ENCODE results near the gene SNX4. TPM values are rescaled to one million over a fixed set of nuclear protein-coding genes. Genes with fewer than 3 reads are reported as not detected.
"Not testable (repeated sequence)": the region's sequence is repeated elsewhere in the genome, so short reads cannot be mapped to it uniquely, and the experiment has no call there.

Gene SNX4
- polyA plus RNA-seq, 1 donor from 2014 or later = 22.2 TPM

- Mint-ChIP-seq H3K36me3 (peaks cover 1% of the 10 kb centered on the region), H3K27ac (no peak overlapping the region), H3K4me1 (peaks cover 0 to 4% (median 0%) of the 10 kb centered on the region in 3 donors), H3K27me3 (no peaks in the 10 kb centered on the region), H3K9me3 (no peaks in the 10 kb centered on the region), H3K4me3 (no peak overlapping the region)
Observed at GRCh38 chr3:125435231-125435630, 84.8 kb downstream of the SNX4 start.

DNA sequence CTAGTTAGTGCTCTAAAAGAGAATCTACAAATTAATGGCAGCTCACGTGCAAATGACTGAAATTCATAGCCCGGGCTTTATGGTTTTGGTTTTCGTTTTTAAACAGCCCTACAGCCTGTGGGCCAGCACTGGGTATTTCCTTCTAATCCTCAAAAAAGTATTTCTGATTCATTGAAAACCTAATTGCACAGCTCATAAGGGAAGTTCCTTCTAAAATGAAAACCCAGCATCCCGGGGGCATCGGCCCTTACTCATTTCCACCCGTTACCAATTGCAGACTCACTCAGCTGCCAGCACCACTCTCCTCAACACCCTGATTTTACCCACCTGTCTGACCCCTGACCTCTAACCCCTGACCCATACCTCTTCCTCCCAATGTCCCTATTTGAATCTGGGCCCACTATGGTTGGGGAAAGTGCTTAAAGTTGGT is 85.4 kb downstream of the SNX4 start:
- no peaks in the 10 kb centered on the region for H3K9me3 Mint-ChIP-seq

DNA sequence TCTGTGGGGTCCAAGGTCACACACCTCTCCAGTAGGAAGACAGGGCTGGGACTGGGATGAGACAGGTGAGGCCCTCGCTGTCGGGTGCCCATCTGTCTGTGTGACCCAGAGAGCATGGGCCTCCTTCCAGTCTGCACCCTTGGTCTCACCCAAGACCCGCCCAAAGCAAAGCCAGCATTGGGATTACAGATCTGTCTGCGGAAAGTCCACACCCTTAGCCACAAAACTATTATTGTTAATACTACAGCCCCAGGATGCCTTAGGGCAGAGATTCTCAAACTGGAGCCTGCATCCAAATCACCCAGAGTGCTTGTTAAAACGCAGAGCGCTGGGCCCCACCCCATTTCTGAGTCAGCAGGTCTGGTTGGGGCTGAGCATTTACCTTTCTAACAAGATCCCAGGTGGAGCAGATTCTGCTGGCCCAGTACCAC is 86.4 kb downstream of the SNX4 start:
- H3K4me1 Mint-ChIP-seq = peaks cover 0 to 4% (median 0%) of the 10 kb centered on the region in 3 donors
- no peak overlapping the region for H3K4me3 Mint-ChIP-seq
- no peaks in the 10 kb centered on the region for H3K9me3 Mint-ChIP-seq
- H3K36me3 Mint-ChIP-seq = peaks cover 1% of the 10 kb centered on the region
- no peak overlapping the region for H3K27ac Mint-ChIP-seq
- no peaks in the 10 kb centered on the region for H3K27me3 Mint-ChIP-seq

More for the DNA sequence above, 85.4 kb downstream of the SNX4 start:
- no peak overlapping the region for H3K4me3 Mint-ChIP-seq
- H3K27me3 Mint-ChIP-seq = no peaks in the 10 kb centered on the region
- peak overlapping the region in 1 of 3 donors; percentile 50 for H3K27ac Mint-ChIP-seq
- peaks cover 0 to 4% (median 0%) of the 10 kb centered on the region in 3 donors for H3K4me1 Mint-ChIP-seq
- peaks cover 1% of the 10 kb centered on the region for H3K36me3 Mint-ChIP-seq

DNA sequence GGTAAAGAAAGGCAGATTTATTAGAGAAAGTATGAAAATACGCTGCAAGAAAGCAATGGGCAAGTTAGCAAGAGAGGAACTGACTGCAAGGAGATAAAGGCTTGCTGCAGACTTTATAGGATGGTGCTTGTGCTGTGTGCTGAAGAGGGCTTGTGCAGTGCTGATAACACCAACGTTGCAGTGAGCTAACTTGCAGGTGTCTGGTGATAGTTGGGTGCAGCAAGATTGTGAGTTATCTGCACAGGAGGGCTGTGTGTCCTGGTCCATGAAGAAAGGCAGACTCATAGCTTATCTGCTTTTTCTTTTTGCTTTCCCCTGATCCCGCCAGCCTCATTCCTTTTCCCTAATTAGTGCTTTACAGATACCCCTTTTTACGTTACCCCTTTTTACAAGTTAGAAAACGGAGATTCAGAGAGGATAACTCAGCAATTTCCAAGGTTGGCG is 86.9 kb downstream of the SNX4 start:
- Mint-ChIP-seq H3K36me3 (peaks cover 1% of the 10 kb centered on the region), H3K4me1 (peaks cover 0 to 4% (median 0%) of the 10 kb centered on the region in 3 donors), H3K27me3 (no peaks in the 10 kb centered on the region), H3K9me3 (no peaks in the 10 kb centered on the region), H3K27ac (no peak overlapping the region), H3K4me3 (no peak overlapping the region)

GRCh38 chr3:125431912-125432790 is 87.9 kb downstream of the SNX4 start:
- Mint-ChIP-seq H3K9me3 (no peaks in the 10 kb centered on the region), H3K4me3 (no peak overlapping the region), H3K27me3 (no peaks in the 10 kb centered on the region), H3K36me3 (peaks cover 1% of the 10 kb centered on the region), H3K4me1 (peaks cover 0 to 4% (median 0%) of the 10 kb centered on the region in 3 donors), H3K27ac (no peak overlapping the region)

GRCh38 chr3:125431391-125431790 is 88.6 kb downstream of the SNX4 start:
- H3K27ac Mint-ChIP-seq = no peak overlapping the region
- H3K27me3 Mint-ChIP-seq = no peaks in the 10 kb centered on the region
- H3K4me3 Mint-ChIP-seq = no peak overlapping the region
- H3K36me3 Mint-ChIP-seq = peaks cover 1% of the 10 kb centered on the region
- H3K4me1 Mint-ChIP-seq = peaks cover 0 to 4% (median 0%) of the 10 kb centered on the region in 3 donors
- peaks cover 0 to 3% (median 0%) of the 10 kb centered on the region in 3 donors for H3K9me3 Mint-ChIP-seq

DNA sequence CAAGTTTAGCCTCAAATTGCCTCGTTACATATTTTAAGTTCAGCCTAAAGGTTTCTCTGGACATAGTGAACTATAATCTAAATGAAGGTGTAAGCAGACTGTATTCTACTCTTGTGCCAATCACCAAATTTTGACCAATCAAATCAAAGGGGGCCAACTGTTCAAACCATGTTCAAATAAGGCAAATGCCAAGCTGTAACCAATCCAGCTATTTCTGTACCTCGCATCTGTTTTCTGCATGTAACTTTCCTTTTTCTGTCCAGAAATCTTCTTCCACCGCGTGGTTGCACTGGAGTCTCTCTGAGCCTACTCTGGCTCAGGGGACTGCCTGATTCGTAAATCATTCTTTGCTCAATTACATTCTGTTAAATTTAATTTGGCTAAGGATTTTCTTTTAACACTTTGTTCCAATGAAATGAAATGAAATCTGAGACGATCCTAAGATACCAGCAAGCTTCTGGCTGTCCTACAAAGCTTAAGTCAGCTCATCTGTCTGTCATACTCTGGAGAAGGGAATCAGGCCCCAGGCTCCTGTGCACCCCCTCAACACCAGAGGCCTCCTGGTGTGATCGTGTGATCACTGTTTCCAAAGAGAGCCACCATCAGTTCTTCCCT is 91.7 kb downstream of the SNX4 start:
- H3K27me3 Mint-ChIP-seq = no peaks in the 10 kb centered on the region
- peaks cover under 1% of the 10 kb centered on the region for H3K36me3 Mint-ChIP-seq
- no peaks in the 10 kb centered on the region for H3K4me1 Mint-ChIP-seq
- H3K27ac Mint-ChIP-seq = no peak overlapping the region
- no peak overlapping the region for H3K4me3 Mint-ChIP-seq
- peaks cover 0 to 3% (median 0%) of the 10 kb centered on the region in 3 donors for H3K9me3 Mint-ChIP-seq

- no peaks in the 10 kb centered on the region for H3K27me3 Mint-ChIP-seq
- H3K36me3 Mint-ChIP-seq = no peaks in the 10 kb centered on the region
- no peak overlapping the region for H3K27ac Mint-ChIP-seq
- peaks cover 0 to 5% (median 0%) of the 10 kb centered on the region in 3 donors for H3K9me3 Mint-ChIP-seq
- H3K4me1 Mint-ChIP-seq = no peaks in the 10 kb centered on the region
- H3K4me3 Mint-ChIP-seq = no peak overlapping the region
Observed at GRCh38 chr3:125418306-125418705, 101.7 kb downstream of the SNX4 start.

DNA sequence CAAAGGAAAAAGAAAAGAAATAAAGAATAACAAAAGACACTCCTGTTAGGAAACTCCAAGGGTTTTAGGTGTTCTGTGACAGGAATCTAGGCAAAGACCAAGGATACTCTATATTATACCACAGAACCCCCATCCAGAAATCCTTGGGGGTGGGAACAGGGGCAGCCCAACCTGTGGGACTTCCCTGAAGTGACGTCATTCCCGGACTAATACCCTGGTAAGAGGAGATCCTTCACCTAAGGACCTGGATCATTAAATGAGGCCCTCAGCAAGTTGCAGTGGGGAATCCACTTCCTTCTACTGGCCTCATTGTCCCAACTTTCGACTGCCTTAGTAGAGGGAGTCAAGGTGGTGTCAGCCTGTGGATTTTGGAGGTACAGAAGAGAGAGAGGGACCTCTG is 103.8 kb downstream of the SNX4 start:
- no peak overlapping the region for H3K4me3 Mint-ChIP-seq
- peaks cover 4% of the 10 kb centered on the region for H3K27me3 Mint-ChIP-seq
- no peak overlapping the region for H3K27ac Mint-ChIP-seq
- H3K9me3 Mint-ChIP-seq = peaks cover 0 to 5% (median 0%) of the 10 kb centered on the region in 3 donors
- H3K36me3 Mint-ChIP-seq = no peaks in the 10 kb centered on the region
- no peaks in the 10 kb centered on the region for H3K4me1 Mint-ChIP-seq

GRCh38 chr3:125414669-125415068 is 105.3 kb downstream of the SNX4 start:
- peaks cover 4% of the 10 kb centered on the region for H3K27me3 Mint-ChIP-seq
- no peaks in the 10 kb centered on the region for H3K36me3 Mint-ChIP-seq
- no peaks in the 10 kb centered on the region for H3K4me1 Mint-ChIP-seq
- no peak overlapping the region for H3K27ac Mint-ChIP-seq
- H3K4me3 Mint-ChIP-seq = no peak overlapping the region
- H3K9me3 Mint-ChIP-seq = peaks cover 0 to 2% (median 0%) of the 10 kb centered on the region in 3 donors

DNA sequence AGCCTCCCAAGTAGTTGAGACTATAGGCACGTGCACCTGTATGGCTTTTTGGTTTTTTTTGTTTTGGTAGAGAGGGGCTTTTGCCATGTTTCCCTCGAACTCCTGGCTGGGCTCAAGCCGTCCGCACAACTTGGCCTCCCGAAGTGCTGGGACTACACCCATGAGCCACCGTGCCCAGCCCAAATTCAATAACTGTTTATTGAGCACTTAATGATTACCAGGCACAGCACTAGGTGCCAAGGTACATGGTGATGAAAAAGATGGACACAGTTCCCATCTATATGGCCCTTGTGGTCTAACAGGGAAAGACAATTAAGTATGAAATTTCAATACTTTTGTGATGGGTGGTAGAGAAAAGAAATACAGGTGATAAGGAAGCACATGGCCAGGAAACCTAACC is 109.1 kb downstream of the SNX4 start:
- Mint-ChIP-seq H3K4me3 (no peak overlapping the region), H3K27ac (no peak overlapping the region), H3K9me3 (peaks cover 0 to 4% (median 3%) of the 10 kb centered on the region in 3 donors), H3K27me3 (peaks cover 6% of the 10 kb centered on the region), H3K4me1 (peaks cover 0 to 3% (median 0%) of the 10 kb centered on the region in 3 donors), H3K36me3 (no peaks in the 10 kb centered on the region)

DNA sequence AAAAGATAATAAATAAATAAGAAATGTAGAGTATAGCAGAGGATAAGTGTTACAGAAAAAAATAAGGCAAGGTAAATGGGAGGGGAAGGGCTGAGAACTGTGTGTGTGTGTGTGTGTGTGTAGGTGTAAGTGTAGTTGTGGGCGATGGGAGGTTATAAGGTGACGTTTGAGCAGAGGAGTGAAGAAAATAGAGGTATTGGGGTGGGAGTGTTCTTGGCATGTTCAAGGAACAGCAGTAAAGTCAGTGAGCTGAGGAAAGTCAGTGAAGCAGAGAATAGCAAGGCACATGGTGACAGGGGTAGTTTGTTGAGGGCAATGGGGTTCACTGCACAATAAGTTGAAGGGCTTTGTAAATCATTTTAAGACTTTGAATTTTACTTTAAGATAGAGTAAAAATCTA is 113.9 kb downstream of the SNX4 start:
- Mint-ChIP-seq H3K4me3 (no peak overlapping the region), H3K36me3 (peaks cover 3% of the 10 kb centered on the region), H3K27me3 (peaks cover 2% of the 10 kb centered on the region), H3K4me1 (peaks cover 0 to 4% (median 0%) of the 10 kb centered on the region in 3 donors), H3K27ac (no peak overlapping the region), H3K9me3 (peaks cover 0 to 9% (median 6%) of the 10 kb centered on the region in 3 donors)

GRCh38 chr3:125405515-125405914 is 114.5 kb downstream of the SNX4 start:
- H3K9me3 Mint-ChIP-seq, H3K27me3 Mint-ChIP-seq, H3K27ac Mint-ChIP-seq, H3K36me3 Mint-ChIP-seq, H3K4me3 Mint-ChIP-seq, H3K4me1 Mint-ChIP-seq: not testable (repeated sequence)

GRCh38 chr3:125403789-125404188 is 116.2 kb downstream of the SNX4 start:
- peaks cover 2% of the 10 kb centered on the region for H3K27me3 Mint-ChIP-seq
- H3K4me3 Mint-ChIP-seq = no peak overlapping the region
- peaks cover 3% of the 10 kb centered on the region for H3K36me3 Mint-ChIP-seq
- no peak overlapping the region for H3K27ac Mint-ChIP-seq
- peaks cover 0 to 4% (median 0%) of the 10 kb centered on the region in 3 donors for H3K4me1 Mint-ChIP-seq
- H3K9me3 Mint-ChIP-seq = peaks cover 0 to 9% (median 6%) of the 10 kb centered on the region in 3 donors

DNA sequence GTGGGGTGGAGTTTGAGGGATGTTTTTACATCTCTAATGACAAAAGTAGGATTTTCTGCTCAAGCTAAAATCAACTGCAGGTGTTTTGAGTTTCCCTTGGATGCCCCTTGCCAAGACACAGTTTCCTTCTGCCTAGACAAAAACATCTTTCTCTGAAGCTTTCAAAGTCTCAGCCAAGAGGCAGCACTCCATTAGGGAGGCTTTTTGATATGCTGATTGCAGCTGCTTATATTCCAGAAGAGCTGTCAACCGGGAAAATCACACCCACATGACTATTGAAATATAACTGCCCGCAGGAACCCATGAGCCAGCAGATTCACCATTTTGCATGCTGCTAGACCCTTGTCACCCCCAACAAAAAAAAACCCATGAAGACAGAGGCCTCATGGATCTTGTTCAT is 117.4 kb downstream of the SNX4 start:
- H3K27ac Mint-ChIP-seq = no peak overlapping the region
- H3K4me1 Mint-ChIP-seq = peaks cover 0 to 4% (median 0%) of the 10 kb centered on the region in 3 donors
- no peak overlapping the region for H3K4me3 Mint-ChIP-seq
- peaks cover 3% of the 10 kb centered on the region for H3K36me3 Mint-ChIP-seq
- peaks cover 0 to 9% (median 6%) of the 10 kb centered on the region in 3 donors for H3K9me3 Mint-ChIP-seq
- peaks cover 4% of the 10 kb centered on the region for H3K27me3 Mint-ChIP-seq

Data from IgD-negative memory B cell (primary cell).